Activated CD8-positive, alpha-beta memory T cell treated with anti-CD3 and anti-CD28 coated beads, Interleukin-2, amount 50 U/mL, for 48 hours (primary cell): ENCODE measurements around the gene SLC6A5.
"Not testable (repeated sequence)": the region's sequence is repeated elsewhere in the genome, so short reads cannot be mapped to it uniquely, and the experiment has no call there.

Experiments
- DNase-seq: peaks from one replicate; pipeline ENCODE4 v3.0.0-alpha.2; 2020

Gene SLC6A5

GRCh38 chr11:20599221-20600019 lies at the start of gene SLC6A5:
SLC6A5 (plus strand) TSS chr11:20599608; CDS start chr11:20599673, 65 bp downstream.
- peak; percentile 67 for DNase-seq

DNA sequence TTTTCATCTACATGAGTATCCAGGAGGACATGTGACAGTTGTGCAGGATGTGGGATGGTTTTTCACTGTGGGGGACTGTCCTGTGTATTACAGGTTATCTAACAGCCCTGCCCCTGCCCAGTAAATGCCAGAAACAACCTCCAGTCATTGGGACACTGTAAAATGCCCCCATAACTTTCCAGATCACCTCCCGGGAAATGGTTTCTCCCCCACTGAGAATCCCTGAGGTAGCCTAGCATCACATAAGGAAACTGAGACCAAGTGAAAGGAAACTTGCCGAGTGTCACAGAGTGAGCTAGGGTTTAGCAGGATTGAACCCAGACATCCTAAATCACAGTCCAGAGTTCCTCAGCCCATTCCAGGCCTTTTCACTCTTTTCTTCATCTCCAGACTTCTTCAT lies 48.3 kb upstream of the SLC6A5 start:
- no peak for DNase-seq

DNA sequence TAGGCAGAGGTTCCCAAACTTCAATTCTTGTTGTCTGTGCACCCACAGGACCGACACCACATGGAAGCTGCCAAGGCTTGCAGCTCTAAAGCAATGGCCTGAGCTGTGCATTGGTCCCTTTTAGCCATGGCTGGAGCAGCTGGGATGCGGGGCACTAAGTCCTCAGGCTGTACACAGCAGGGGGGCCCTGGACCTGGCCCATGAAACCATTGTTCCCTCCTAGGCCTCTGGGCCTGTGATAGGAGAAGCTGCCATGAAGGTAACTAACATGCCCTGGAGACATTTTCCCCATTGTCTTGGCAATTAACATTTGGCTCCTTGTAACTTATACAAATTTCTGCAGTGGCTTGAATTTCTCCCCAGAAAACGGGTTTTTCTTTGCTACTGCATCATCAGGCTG lies 43.6 kb upstream of the SLC6A5 start:
- no peak for DNase-seq

DNA sequence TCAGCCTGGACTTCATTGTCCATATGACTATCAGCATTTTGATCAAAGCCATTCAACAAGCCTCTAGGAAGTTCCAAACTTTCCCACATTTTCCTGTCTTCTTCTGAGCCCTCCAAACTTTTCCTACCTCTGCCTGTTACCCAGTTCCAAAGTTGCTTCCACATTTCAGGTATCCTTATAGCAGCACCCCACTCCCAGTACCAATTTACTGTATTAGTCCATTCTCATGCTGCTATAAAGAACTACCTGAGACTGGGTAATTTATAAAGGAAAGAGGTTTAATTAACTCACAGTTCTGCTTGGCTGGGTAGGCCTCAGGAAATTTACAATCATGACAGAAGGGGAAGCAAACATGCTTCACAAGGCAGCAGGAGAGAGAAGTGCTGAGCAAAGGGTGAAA lies 43.0 kb upstream of the SLC6A5 start:
- not testable (repeated sequence) for DNase-seq

DNA sequence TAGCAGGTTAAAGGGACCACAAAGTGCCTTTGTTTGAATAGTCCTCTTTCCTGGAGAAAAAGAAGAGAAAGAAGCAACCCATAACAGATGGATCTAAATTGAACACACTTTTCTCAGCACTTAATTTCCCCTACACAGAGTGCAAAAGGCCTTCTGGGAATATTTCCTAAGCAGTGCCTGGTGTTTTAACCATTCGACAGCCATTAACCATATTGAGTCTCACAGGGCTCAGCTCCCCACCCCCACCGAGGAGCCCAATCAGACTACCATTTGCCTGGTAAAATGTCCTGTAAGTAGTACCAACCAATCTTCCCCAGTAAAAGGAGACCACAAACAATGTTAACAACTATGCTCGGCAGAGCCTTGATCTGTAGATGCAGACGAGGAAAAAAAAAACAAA lies 40.7 kb upstream of the SLC6A5 start:
- DNase-seq = no peak

GRCh38 chr11:20559523-20560300 lies 39.7 kb upstream of the SLC6A5 start:
- no peak for DNase-seq

- DNase-seq = no peak
Measured at GRCh38 chr11:20561915-20562314, 37.5 kb upstream of the SLC6A5 start.

DNA sequence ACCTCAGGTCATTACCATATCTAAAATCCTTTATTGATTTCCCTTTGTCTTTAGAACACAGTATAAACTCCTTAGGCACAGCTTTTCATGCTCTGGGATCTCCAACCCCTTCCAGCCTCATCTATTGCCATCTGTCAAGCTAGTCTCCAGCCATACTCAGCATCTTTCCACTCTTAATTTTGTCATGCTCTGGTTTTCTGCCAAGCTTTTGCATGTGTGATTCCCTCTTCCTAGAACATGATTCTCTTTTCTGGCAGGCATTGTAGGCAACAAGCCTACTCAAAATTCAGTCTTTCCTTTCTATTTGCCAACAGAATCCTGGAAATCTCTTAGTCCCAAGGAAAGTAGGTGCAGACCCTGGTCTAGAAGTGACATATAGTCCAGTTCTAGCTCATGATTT lies 35.5 kb upstream of the SLC6A5 start:
- no peak for DNase-seq

DNA sequence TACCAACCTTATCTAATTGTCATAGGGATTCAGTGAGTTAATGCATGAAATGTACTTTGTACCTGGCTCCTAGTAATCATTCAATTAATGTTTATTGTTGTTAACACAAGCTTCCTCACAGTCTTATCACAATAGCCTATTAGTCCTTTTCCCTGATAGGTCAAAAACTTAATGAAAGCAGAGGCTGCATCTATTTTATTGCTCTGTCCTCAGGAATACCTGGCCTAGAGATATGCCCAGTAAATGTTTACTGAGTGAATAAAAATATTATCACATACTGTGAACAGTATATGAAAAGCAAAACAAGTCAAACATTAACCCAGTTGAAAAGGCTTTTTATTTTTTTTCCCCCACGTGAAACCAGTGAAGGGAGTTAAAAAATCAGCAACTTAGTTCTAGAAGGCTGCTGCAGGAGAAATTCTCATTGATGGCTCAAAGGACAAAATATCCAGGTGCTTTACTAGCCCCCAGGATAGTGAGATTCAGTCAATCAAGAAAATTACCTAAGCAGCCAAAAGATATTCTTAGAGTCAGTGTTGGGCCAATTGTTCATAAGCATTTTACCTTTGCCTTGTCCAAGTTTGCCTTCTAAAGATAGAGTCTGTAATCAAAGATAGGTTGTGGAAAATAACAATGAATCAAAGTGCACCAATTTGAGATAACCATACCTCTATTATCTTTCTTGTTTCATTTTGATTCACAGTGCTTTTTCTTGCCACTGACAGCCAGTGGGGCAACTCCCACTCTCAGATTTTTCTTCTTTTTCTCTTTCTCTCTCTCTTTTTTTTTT lies 34.4 kb upstream of the SLC6A5 start:
- DNase-seq = no peak

- not testable (repeated sequence) for DNase-seq
Measured at GRCh38 chr11:20566115-20566514, 33.3 kb upstream of the SLC6A5 start.

DNA sequence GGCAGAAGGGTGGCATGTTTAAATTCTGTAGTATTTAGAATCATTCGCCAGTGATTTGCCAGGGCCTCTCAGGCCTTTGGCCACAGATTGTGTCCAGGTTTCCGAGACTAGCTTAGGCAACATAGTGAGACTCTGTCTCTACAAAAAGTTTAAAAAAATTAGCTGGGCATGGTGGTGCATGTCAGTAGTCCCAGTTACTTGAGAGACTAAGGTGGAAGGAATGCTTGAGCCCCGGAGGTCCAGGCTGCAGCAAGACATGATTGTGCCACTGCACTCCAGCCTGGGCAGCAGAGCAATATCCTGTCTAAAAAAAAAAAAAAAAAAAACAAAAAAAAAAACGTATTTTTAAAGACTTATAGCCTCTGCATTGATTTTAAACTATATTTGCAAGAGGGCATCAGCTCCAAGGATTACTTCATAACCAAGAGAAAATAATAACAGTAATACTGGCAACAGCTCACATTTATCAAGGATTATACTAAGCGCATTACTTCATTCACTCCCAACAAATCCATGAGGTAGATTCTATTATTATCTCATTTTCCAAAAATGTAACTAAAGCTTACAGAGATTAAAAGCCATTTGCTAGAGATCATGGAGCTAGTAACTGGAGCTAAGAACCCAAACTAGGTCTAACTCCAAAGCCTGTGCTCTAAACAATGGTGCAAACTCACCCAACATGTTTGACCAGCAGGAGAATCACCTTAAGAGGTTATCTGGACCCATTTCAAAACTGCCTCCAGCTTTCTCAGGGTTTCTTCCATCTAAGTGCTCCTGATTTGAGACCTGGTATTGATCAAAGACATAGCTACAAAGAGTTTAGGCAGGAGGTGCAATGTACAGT lies 32.6 kb upstream of the SLC6A5 start:
- no peak for DNase-seq

DNA sequence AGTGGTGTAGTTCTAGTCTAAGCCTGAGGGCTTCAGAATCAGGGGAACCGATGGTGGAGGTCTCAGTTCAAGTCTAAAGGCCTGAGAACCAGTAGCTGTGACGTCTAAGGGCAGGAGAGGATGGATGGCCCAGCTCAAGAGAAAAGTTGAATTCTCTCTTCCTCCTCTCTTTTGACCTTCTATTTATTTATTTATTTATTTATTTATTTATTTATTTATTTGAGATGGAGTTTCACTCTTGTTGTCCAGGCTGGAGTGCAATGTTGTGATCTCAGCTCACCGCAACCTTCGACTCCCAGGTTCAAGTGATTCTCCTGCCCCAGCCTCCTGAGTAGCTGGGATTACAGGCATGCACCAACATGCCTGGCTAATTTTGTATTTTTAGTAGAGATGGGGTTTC lies 19.7 kb upstream of the SLC6A5 start:
- not testable (repeated sequence) for DNase-seq

- no peak for DNase-seq
Measured at GRCh38 chr11:20583201-20583600, 16.2 kb upstream of the SLC6A5 start.

DNA sequence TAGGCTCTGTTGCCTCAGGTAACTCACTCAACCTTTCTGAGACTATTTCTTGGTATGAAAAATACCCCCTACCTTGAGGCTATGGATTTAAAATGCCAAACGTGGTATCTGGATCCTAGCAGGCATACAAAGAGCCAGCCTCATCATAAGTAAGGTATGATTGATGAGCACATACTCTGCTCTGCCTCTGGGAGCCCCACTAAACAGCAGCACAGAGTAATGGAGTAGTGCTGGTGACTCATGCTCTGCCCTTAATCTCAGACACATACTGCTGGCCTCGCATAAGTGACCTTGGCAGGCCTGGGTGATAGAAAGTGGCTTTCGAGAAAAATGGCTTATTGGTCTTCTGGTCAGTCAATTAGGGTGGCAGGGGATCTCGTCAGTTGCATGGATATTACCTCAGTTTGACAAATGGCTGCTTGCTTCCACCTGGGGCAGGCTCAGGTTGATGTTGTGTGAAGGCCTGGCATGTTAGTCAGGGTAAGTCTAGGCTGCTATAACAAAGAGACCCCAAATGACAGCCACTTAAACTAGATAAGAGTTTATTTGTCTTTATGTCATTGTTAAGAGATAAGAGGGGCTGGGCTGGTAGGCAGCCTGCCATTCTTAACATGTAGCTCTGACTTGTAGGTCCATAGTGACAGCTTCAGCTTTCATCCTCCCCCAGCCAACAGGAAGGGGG lies 15.2 kb upstream of the SLC6A5 start:
- no peak for DNase-seq

- DNase-seq = no peak
Measured at GRCh38 chr11:20589796-20590195, 9.6 kb upstream of the SLC6A5 start.

DNA sequence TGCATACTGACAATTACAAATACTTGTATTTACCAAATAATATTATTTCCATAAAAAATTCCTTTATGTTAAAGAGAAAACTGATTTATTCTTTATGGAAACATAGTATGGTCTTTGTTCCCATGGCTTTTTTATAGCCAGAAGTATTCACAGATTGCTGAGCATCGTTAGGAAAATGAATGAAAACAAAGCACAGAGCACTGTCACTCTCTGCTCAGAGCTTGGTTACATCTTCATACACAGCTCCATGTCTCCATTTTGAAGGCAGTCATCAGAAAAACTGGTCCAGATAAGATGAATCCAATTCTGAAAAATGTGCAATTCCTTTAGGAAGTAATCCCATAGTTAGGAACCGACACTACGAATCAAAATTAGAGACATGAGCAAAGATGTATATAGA lies 9.0 kb upstream of the SLC6A5 start:
- DNase-seq = no peak

GRCh38 chr11:20592741-20593140 lies 6.7 kb upstream of the SLC6A5 start:
- DNase-seq = no peak

GRCh38 chr11:20594274-20595061 lies 4.9 kb upstream of the SLC6A5 start:
- DNase-seq = no peak

DNA sequence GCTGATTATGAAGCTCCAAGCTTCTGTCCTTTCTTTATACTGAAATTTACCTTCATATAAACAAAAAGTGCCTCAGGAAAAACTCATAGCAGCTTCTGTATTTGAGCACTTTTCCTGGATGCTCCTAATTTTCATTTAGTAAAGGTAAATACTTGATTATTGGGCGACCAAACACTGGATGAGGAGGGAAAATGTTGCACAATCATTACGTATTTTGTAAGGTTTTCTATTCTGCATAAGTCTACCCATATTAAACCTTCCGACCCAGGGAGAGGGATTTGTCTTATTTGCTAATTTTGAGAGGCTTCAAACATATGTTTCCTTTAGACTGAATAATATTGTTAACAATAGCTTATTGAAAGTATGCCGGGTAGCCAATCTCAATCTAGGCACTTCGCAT lies 4.3 kb upstream of the SLC6A5 start:
- no peak for DNase-seq

- DNase-seq = no peak
Measured at GRCh38 chr11:20596205-20597153, 2.9 kb upstream of the SLC6A5 start.
